Measurements from ENCODE around the gene ZYX. TPM values are rescaled to one million over a fixed set of nuclear protein-coding genes. Genes with fewer than 3 reads are reported as not detected.
"Not testable (repeated sequence)": the region's sequence is repeated elsewhere in the genome, so short reads cannot be mapped to it uniquely, and the experiment has no call there.

ZYX gene
- total RNA-seq, 1 donor = 48.4 TPM

GRCh38 chr7:143413123-143413522 is 32.0 kb downstream of the ZYX start:
- TF ChIP-seq CTCF (IDR thresholded peaks at IDR 0.05; ENCODE audit: insufficient read depth, low read length) = no peak
- no peak overlapping the region for H3K4me3 ChIP-seq (ENCODE audit: low read depth, low read length)
- DNase-seq (ENCODE audit: low read depth) = no peak

- DNase-seq (ENCODE audit: low read depth); H3K4me3 ChIP-seq (ENCODE audit: low read depth, low read length): not testable (repeated sequence)
These were observed 34.1 kb downstream of the ZYX start for GRCh38 chr7:143415209-143415608.

GRCh38 chr7:143415742-143416397 is 34.7 kb downstream of the ZYX start:
- DNase-seq (ENCODE audit: low read depth) = peak; percentile 57
- TF ChIP-seq CTCF (IDR thresholded peaks at IDR 0.05; ENCODE audit: insufficient read depth, low read length) = no peak
- no peak overlapping the region for H3K4me3 ChIP-seq (ENCODE audit: low read depth, low read length)

- peak; percentile 72 for TF ChIP-seq CTCF (IDR thresholded peaks at IDR 0.05; ENCODE audit: insufficient read depth, low read length)
- no peak overlapping the region for H3K4me3 ChIP-seq (ENCODE audit: low read depth, low read length)
- DNase-seq (ENCODE audit: low read depth) = peak; percentile 77
These were observed 35.5 kb downstream of the ZYX start for GRCh38 chr7:143416565-143417149.

GRCh38 chr7:143417734-143418383 is 36.7 kb downstream of the ZYX start:
- no peak for TF ChIP-seq CTCF (IDR thresholded peaks at IDR 0.05; ENCODE audit: insufficient read depth, low read length)
- DNase-seq (ENCODE audit: low read depth) = no peak
- H3K4me3 ChIP-seq (ENCODE audit: low read depth, low read length) = no peak overlapping the region

- TF ChIP-seq CTCF (IDR thresholded peaks at IDR 0.05; ENCODE audit: insufficient read depth, low read length) = no peak
- no peak for DNase-seq (ENCODE audit: low read depth)
- no peak overlapping the region for H3K4me3 ChIP-seq (ENCODE audit: low read depth, low read length)
These were observed 37.7 kb downstream of the ZYX start for GRCh38 chr7:143418681-143419458.

GRCh38 chr7:143419880-143420279 is 38.7 kb downstream of the ZYX start:
- no peak for TF ChIP-seq CTCF (IDR thresholded peaks at IDR 0.05; ENCODE audit: insufficient read depth, low read length)
- no peak overlapping the region for H3K4me3 ChIP-seq (ENCODE audit: low read depth, low read length)
- DNase-seq (ENCODE audit: low read depth) = no peak

GRCh38 chr7:143420624-143421023 is 39.5 kb downstream of the ZYX start:
- DNase-seq (ENCODE audit: low read depth); H3K4me3 ChIP-seq (ENCODE audit: low read depth, low read length): not testable (repeated sequence)

Measured in fibroblast of the aortic adventitia (primary cell).